ENCODE results near the gene RIMBP2.

Gene RIMBP2

GRCh38 chr12:130560321-130560720 lies 155.8 kb downstream of the RIMBP2 start:
- TF ChIP-seq REST (IDR thresholded peaks at IDR 0.05; ENCODE audit: insufficient read depth in 1 of 2, low read depth in 2 of 2, low read length in 2 of 2): no peak
- TF ChIP-seq POLR2AphosphoS5 (IDR thresholded peaks at IDR 0.05; ENCODE audit: low read depth, low read length): no peak
- TF ChIP-seq TAF1 (IDR thresholded peaks at IDR 0.05; ENCODE audit: borderline replicate concordance, insufficient read depth, low read length): no peak
- no peak for TF ChIP-seq FOXP2 (optimal IDR thresholded peaks at IDR 0.05; ENCODE audit: borderline replicate concordance, extremely low read depth, extremely low read length, insufficient read depth)
- no peak for TF ChIP-seq SIN3A (IDR thresholded peaks at IDR 0.05; ENCODE audit: borderline replicate concordance, insufficient read depth, low read length)

DNA sequence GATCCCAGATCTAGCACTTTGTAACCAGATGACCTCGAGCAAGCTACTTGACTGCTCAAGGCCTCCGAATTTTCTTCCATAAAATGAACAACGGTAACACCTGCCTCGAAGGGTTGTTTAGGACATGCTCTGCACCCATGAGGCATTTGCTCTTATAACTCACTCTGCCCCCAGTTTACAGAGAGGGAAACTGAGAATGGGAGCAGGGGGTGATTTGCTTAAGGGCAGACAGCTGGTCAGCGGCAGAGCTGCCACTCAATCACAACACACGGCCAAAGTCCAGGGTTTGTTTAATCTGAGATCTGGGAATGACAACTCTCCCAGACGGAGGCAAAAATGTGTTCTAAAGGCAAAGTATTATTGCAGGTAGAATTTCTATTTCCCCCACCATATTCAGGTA lies 156.3 kb downstream of the RIMBP2 start:
- TF ChIP-seq TAF1 (IDR thresholded peaks at IDR 0.05; ENCODE audit: borderline replicate concordance, insufficient read depth, low read length): no peak
- no peak for TF ChIP-seq POLR2AphosphoS5 (IDR thresholded peaks at IDR 0.05; ENCODE audit: low read depth, low read length)
- TF ChIP-seq SIN3A (IDR thresholded peaks at IDR 0.05; ENCODE audit: borderline replicate concordance, insufficient read depth, low read length): no peak
- TF ChIP-seq FOXP2 (optimal IDR thresholded peaks at IDR 0.05; ENCODE audit: borderline replicate concordance, extremely low read depth, extremely low read length, insufficient read depth): no peak
- TF ChIP-seq REST (IDR thresholded peaks at IDR 0.05; ENCODE audit: insufficient read depth in 1 of 2, low read depth in 2 of 2, low read length in 2 of 2): no peak

DNA sequence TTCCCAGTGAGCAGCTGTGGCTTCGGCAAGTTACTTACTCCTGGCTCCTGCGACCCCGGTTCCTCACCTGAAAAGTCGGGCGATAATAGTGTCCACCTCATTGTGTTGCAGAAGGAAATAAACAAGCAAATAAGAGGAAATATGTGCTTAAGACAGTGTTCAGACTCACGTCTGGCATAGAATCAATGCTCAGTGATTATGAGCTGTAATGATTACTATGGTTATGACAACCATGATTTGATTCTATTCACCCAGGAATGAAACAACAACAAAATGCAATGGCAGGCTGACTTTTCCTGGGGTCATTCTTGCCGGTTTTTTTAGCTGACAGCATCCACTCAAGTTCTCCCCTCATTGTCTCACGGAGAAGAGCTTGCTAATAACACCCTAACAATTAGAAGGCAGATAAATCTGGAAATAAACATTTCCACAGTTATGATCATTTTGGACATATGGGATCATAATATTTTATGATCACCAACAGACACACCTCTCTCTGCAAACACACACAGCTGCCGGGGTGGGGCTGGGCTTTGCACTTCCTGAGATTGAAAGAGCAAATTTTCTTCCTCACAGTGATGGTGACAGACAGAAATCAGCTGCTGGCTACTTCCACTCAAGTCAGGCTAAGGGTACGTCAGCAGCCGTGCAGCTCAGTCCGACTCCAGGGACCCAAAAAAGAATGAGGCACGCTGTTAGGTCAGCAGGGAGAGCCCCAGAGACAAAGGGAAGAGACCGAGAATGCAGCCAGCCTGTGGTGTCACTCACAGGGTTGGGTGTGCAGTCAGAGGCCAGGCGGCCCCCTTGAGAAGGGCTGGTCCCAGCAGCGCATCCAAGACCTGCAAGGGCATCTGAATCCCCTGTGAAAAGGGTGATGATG lies 158.0 kb downstream of the RIMBP2 start:
- TF ChIP-seq FOXP2 (optimal IDR thresholded peaks at IDR 0.05; ENCODE audit: borderline replicate concordance, extremely low read depth, extremely low read length, insufficient read depth) (no peak), POLR2AphosphoS5 (IDR thresholded peaks at IDR 0.05; ENCODE audit: low read depth, low read length) (no peak), SIN3A (IDR thresholded peaks at IDR 0.05; ENCODE audit: borderline replicate concordance, insufficient read depth, low read length) (no peak), TAF1 (IDR thresholded peaks at IDR 0.05; ENCODE audit: borderline replicate concordance, insufficient read depth, low read length) (no peak), REST (IDR thresholded peaks at IDR 0.05; ENCODE audit: insufficient read depth in 1 of 2, low read depth in 2 of 2, low read length in 2 of 2) (no peak)

DNA sequence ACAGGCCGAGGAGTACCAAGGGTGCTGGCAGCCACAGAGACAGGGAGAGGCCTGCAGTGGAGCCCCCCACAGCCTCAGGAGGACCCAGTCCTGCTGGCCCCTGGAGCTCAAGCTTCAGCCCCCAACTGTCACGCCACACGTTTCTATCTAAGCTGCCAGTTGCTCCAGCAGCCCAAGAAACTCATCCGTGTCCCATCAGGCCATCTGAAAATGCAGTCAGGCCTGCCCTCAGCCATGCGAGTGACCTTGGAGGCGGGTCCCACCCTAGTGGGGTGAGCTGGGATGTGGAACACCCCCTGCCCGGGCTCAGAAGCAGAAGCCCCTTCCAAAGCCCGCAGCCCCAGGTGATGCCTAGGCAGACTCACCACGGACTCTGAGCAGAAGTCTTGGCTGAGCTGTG lies 158.9 kb downstream of the RIMBP2 start:
- TF ChIP-seq SIN3A (IDR thresholded peaks at IDR 0.05; ENCODE audit: borderline replicate concordance, insufficient read depth, low read length) (no peak), TAF1 (IDR thresholded peaks at IDR 0.05; ENCODE audit: borderline replicate concordance, insufficient read depth, low read length) (no peak), POLR2AphosphoS5 (IDR thresholded peaks at IDR 0.05; ENCODE audit: low read depth, low read length) (no peak), REST (IDR thresholded peaks at IDR 0.05; ENCODE audit: insufficient read depth in 1 of 2, low read depth in 2 of 2, low read length in 2 of 2) (no peak), FOXP2 (optimal IDR thresholded peaks at IDR 0.05; ENCODE audit: borderline replicate concordance, extremely low read depth, extremely low read length, insufficient read depth) (no peak)

All from PFSK-1 (cell line).